ENCODE data around the gene ANKS4B. TPM values are rescaled to one million over a fixed set of nuclear protein-coding genes. Genes with fewer than 3 reads are reported as not detected.
A peak's percentile ranks its signal among the peaks of the same experiment; 100 is the strongest.

ANKS4B gene
- total and polyA plus RNA-seq, 5 experiments from 2014 or later = not detected

- Mint-ChIP-seq H3K4me1 (peaks cover 0 to 2% (median 0%) of the 10 kb centered on the region in 4 donors), H3K27ac (no peak overlapping the region)
- ATAC-seq = no peak
Observed at GRCh38 chr16:21197621-21198020, 35.9 kb upstream of the ANKS4B start.

GRCh38 chr16:21199607-21200218 lies 33.8 kb upstream of the ANKS4B start:
- H3K27me3 Mint-ChIP-seq = peaks cover 2 to 33% (median 27%) of the 10 kb centered on the region in 5 donors
- ATAC-seq (no peak), DNase-seq (no peak)
- H3K9me3 Mint-ChIP-seq = no peaks in the 10 kb centered on the region
- POLR2A ChIA-PET = no interaction called here
- H3K4me1 Mint-ChIP-seq = peaks cover 0 to under 1% (median 0%) of the 10 kb centered on the region in 4 donors
- no peak overlapping the region for H3K4me3 Mint-ChIP-seq
- H3K27ac Mint-ChIP-seq = no peak overlapping the region
- no peaks in the 10 kb centered on the region for H3K36me3 Mint-ChIP-seq

More at GRCh38 chr16:21197621-21198020, 35.9 kb upstream of the ANKS4B start:
- DNase-seq = no peak
- no peaks in the 10 kb centered on the region for H3K9me3 Mint-ChIP-seq
- POLR2A ChIA-PET = no interaction called here
- H3K27me3 Mint-ChIP-seq = peaks cover 2 to 42% (median 33%) of the 10 kb centered on the region in 5 donors
- no peak overlapping the region for H3K4me3 Mint-ChIP-seq
- H3K36me3 Mint-ChIP-seq = no peaks in the 10 kb centered on the region

- H3K36me3 Mint-ChIP-seq = no peaks in the 10 kb centered on the region
- peaks cover 2 to 33% (median 14%) of the 10 kb centered on the region in 5 donors for H3K27me3 Mint-ChIP-seq
- POLR2A ChIA-PET = no interaction called here
Observed at GRCh38 chr16:21203155-21203797, 30.2 kb upstream of the ANKS4B start.

GRCh38 chr16:21205303-21205702 lies 28.2 kb upstream of the ANKS4B start:
- ATAC-seq = no peak
- Mint-ChIP-seq H3K27ac (no peak overlapping the region), H3K4me1 (no peaks in the 10 kb centered on the region), H3K9me3 (no peaks in the 10 kb centered on the region), H3K36me3 (no peaks in the 10 kb centered on the region), H3K4me3 (no peak overlapping the region), H3K27me3 (peaks cover 6 to 20% (median 13%) of the 10 kb centered on the region in 5 donors)
- POLR2A ChIA-PET = no interaction called here
- no peak for DNase-seq

More at GRCh38 chr16:21203155-21203797, 30.2 kb upstream of the ANKS4B start:
- no peaks in the 10 kb centered on the region for H3K9me3 Mint-ChIP-seq
- no peak for DNase-seq
- H3K4me1 Mint-ChIP-seq = no peaks in the 10 kb centered on the region
- no peak overlapping the region for H3K27ac Mint-ChIP-seq
- no peak overlapping the region for H3K4me3 Mint-ChIP-seq
- ATAC-seq = no peak

- Mint-ChIP-seq H3K4me3 (no peak overlapping the region), H3K36me3 (no peaks in the 10 kb centered on the region), H3K27me3 (peaks cover 7 to 14% (median 7%) of the 10 kb centered on the region in 5 donors), H3K9me3 (no peaks in the 10 kb centered on the region), H3K4me1 (no peaks in the 10 kb centered on the region), H3K27ac (no peak overlapping the region)
- ATAC-seq = no peak
- POLR2A ChIA-PET = no interaction called here
- DNase-seq = no peak
Observed at GRCh38 chr16:21206550-21206949, 26.9 kb upstream of the ANKS4B start.

- H3K9me3 Mint-ChIP-seq = no peaks in the 10 kb centered on the region
- peaks cover 11 to 19% (median 14%) of the 10 kb centered on the region in 5 donors for H3K27me3 Mint-ChIP-seq
- POLR2A ChIA-PET = interaction anchor here (0.6 kb wide), 1 partner anchor 101 kb away, joined by 3 read pairs; no protein-coding TSS in a partner anchor
- H3K4me1 Mint-ChIP-seq = no peaks in the 10 kb centered on the region
- no peak for DNase-seq
- H3K27ac Mint-ChIP-seq = no peak overlapping the region
- H3K4me3 Mint-ChIP-seq = no peak overlapping the region
- H3K36me3 Mint-ChIP-seq = no peaks in the 10 kb centered on the region
- no peak for ATAC-seq
Observed at GRCh38 chr16:21208446-21209230, 24.9 kb upstream of the ANKS4B start.

GRCh38 chr16:21211486-21211885 lies 22.0 kb upstream of the ANKS4B start, which contains the start of gene ZP2:
ZP2 (minus strand) TSS chr16:21211574; CDS start chr16:21211547, 27 bp downstream.
- no peak within 1 kb of the TSS for H3K27ac Mint-ChIP-seq
- DNase-seq (no peak), ATAC-seq (no peak)
- POLR2A ChIA-PET = no interaction called here
- H3K4me1 Mint-ChIP-seq = no peaks in the 10 kb centered on the region
- H3K4me3 Mint-ChIP-seq = no peak within 1 kb of the TSS
- H3K27me3 Mint-ChIP-seq = peaks cover 14 to 22% (median 20%) of the 10 kb centered on the region in 5 donors
- no peaks in the 10 kb centered on the region for H3K36me3 Mint-ChIP-seq
- no peaks in the 10 kb centered on the region for H3K9me3 Mint-ChIP-seq

GRCh38 chr16:21214086-21214485 lies 19.4 kb upstream of the ANKS4B start:
- H3K27ac Mint-ChIP-seq = no peak overlapping the region
- no peak overlapping the region for H3K4me3 Mint-ChIP-seq
- DNase-seq = no peak

GRCh38 chr16:21217121-21217520 lies 16.4 kb upstream of the ANKS4B start:
- Mint-ChIP-seq H3K27ac (peak overlapping the region in 1 of 10 donors; percentile 67), H3K4me3 (no peak overlapping the region), H3K4me1 (no peaks in the 10 kb centered on the region), H3K9me3 (no peaks in the 10 kb centered on the region), H3K27me3 (peaks cover 15 to 47% (median 29%) of the 10 kb centered on the region in 5 donors), H3K36me3 (no peaks in the 10 kb centered on the region)
- DNase-seq (no peak), ATAC-seq (no peak)
- POLR2A ChIA-PET = no interaction called here

More at GRCh38 chr16:21214086-21214485, 19.4 kb upstream of the ANKS4B start:
- Mint-ChIP-seq H3K36me3 (no peaks in the 10 kb centered on the region), H3K27me3 (peaks cover 14 to 32% (median 21%) of the 10 kb centered on the region in 5 donors), H3K4me1 (no peaks in the 10 kb centered on the region), H3K9me3 (no peaks in the 10 kb centered on the region)
- POLR2A ChIA-PET = no interaction called here
- ATAC-seq = no peak

- no peak for ATAC-seq
- peak overlapping the region in 1 of 10 donors; percentile 34 for H3K27ac Mint-ChIP-seq
- H3K9me3 Mint-ChIP-seq = no peaks in the 10 kb centered on the region
Observed at GRCh38 chr16:21218153-21218552, 15.3 kb upstream of the ANKS4B start.

GRCh38 chr16:21219551-21219950 lies 13.9 kb upstream of the ANKS4B start:
- Mint-ChIP-seq H3K36me3 (no peaks in the 10 kb centered on the region), H3K4me3 (no peak overlapping the region), H3K4me1 (no peaks in the 10 kb centered on the region), H3K27me3 (peaks cover 15 to 55% (median 34%) of the 10 kb centered on the region in 5 donors), H3K9me3 (no peaks in the 10 kb centered on the region), H3K27ac (no peak overlapping the region)
- ATAC-seq (no peak), DNase-seq (no peak)
- POLR2A ChIA-PET = no interaction called here

More at GRCh38 chr16:21218153-21218552, 15.3 kb upstream of the ANKS4B start:
- DNase-seq = no peak
- peaks cover 15 to 53% (median 33%) of the 10 kb centered on the region in 5 donors for H3K27me3 Mint-ChIP-seq
- no peak overlapping the region for H3K4me3 Mint-ChIP-seq
- POLR2A ChIA-PET = no interaction called here
- no peaks in the 10 kb centered on the region for H3K36me3 Mint-ChIP-seq
- H3K4me1 Mint-ChIP-seq = no peaks in the 10 kb centered on the region

- H3K4me1 Mint-ChIP-seq = no peaks in the 10 kb centered on the region
- no peak for ATAC-seq
- no peaks in the 10 kb centered on the region for H3K36me3 Mint-ChIP-seq
- no peak for DNase-seq
- H3K27me3 Mint-ChIP-seq = peaks cover 14 to 63% (median 37%) of the 10 kb centered on the region in 5 donors
- POLR2A ChIA-PET = no interaction called here
- H3K27ac Mint-ChIP-seq = no peak overlapping the region
- no peak overlapping the region for H3K4me3 Mint-ChIP-seq
- H3K9me3 Mint-ChIP-seq = peaks cover 0 to 2% (median 0%) of the 10 kb centered on the region in 9 donors
Observed at GRCh38 chr16:21222495-21223337, 10.8 kb upstream of the ANKS4B start.

All from naive thymus-derived CD8-positive, alpha-beta T cell (primary cell).